H54 (cell line): ENCODE measurements around the gene PPY.
A peak's percentile ranks its signal among the peaks of the same experiment; 100 is the strongest.

Experiments
- DNase-seq: peaks from one replicate; pipeline ENCODE4 v3.0.0; 2011; ENCODE audit warnings: low spot score, mixed read lengths; ENCODE audit not compliant: insufficient read length
- FAIRE-seq: peaks from 3 replicates; lab custom pipeline; 2011; peaks lifted over from hg19 to GRCh38; lab: Jason Lieb, UNC
- POLR2A ChIP-seq: IDR thresholded peaks from 2 replicates; pipeline ENCODE4 v1.6.1; 2011; ENCODE audit warnings: low read depth, mild to moderate bottlenecking, low read length

Gene PPY

DNA sequence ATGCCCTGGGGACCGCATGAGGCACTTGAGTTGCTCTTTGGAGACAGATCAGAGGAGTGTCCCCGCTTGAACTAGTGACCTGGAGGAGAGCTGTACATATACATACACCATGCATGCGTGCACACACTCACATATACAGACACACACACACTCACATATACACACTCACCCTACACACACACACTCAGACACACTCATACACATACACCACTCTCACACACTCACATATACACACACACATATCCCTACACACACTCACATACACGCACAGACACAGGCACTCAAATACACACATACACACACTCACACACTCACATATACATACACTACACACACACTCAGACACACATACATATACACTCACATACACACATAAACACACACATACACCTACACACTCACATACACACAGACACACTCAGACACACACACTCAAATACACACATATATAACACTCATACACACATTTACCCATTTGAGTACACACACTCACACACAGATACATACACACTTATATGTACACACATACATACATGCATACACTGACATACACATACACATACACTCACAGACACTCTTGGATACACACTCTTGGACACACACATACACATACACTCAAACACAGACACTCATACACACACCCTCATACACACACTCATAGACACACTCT lies 29.5 kb downstream of the PPY start:
- no peak for TF ChIP-seq POLR2A
- DNase-seq (no peak), FAIRE-seq (no peak)

DNA sequence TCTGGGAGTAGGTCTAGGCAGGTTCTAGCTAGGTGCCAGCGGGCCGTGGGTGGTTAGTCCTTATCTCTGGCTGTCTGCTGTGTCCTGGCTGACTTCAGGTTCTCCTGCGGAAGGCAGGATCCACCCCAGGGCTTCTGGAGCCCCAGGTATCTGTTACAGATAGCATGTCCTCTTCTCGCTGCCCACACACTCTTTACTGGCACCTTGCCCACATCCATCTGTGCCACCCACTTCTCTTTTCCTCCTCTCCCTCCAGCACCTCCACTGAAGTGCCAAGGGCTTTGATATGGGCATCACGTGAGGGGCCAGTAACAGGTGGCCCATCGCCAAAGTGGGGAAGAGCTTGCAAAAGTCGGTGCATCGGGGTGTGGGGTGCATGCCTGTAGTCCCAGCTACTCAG lies 30.4 kb downstream of the PPY start:
- DNase-seq = no peak
- FAIRE-seq = no peak
- no peak for TF ChIP-seq POLR2A

DNA sequence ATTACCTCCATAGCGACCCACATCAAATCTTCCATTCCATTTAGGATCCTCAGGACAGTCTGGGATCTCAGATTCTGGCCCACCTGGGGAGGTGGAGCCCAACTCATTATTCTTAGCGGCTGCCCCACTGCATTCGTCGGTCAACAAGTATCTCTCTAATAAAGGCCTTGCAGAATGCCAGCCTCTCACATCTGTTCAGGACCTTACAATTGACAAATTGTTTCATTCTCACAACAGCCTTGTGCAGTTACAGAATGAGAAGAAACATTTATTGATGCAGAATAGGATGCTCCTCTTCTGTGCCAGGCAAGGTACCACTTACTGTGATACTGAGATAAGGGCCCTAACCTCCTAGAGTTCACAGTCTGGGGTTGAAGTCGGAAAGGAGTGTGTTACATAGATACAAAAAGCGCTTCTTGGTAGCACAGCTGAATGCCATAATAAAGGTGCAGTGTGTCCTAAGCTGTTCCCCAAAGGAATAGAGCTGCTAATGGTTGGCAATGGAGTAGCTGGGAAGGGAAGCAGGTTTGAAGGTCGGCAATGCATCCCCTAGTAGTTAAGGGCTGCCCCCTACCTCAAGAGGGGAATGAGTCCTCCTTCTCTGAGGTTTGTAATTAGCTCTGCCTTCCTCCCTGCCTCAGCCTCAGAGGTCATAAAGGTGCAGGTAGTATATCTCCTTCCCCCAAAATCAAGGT lies 32.6 kb downstream of the PPY start:
- no peak for FAIRE-seq
- no peak for TF ChIP-seq POLR2A
- DNase-seq = no peak

DNA sequence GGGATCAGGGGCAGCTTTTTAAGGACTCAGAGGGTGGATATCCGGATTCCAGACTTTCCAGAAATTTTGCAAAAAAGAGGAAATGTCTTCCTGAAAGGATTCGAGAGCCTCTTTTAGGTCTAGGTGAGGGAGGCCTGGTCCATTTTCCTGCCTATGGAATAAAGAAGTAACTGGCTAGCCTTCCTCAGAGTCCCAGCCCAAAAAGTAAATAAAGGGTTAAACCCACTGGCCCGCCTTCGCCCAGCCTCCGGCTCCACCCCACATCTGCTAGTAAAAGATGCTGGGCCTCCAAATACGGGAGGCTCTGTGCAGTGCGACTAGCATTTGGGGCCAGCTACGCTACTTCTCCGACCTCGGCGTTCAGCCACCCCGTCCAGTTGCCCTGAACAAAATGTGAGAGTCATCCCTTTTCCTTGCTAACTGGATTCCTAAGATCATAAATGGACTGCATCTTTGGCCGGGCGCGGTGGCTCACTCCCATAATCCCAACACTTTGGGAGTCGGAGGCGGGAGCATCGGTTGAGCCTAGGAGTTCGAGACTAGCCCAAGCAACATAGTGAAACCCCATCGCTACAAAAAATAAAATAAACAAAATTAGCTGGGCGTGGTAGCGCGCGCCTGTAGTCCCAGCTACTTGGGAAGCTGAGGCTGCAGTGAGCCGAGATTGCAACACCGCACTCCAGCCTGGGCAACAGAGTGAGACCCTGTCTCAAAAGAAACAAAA lies 34.1 kb downstream of the PPY start:
- peak; percentile 71 for DNase-seq
- FAIRE-seq = no peak
- TF ChIP-seq POLR2A = no peak

DNA sequence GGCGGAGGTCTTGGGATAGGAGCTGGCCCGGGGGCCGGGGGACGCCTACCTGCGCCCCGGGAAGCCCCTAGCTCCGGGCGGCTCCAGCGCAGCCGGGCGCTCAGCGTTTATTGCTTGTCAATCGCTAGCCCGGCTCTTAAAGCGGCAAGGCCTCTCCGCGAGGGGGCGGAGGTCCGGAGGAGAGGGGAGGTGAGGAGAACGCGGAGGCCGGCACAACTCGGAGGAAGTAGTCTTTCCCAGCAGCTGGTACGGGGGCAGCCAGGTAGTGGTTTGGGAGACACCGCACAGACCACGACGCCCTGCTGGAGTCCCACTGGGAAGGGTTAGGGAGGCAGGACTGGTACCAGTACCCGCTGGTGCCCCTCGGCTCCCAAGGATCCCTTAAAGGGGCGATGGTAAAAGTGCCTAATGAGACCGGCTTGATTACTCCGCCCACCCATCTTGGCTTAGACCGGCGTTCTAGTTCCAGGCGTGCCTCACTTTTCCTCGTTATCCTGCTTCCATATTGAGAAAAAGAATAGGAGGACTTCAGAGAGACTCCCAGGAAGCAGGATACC lies 34.8 kb downstream of the PPY start, which contains the start of gene MPP2:
MPP2 (minus strand) TSS at position 112 of the 557 bp plus-strand sequence. CDS start 3,076 bp downstream, outside the sequence.
- no peak for TF ChIP-seq POLR2A
- FAIRE-seq (no peak), DNase-seq (peak; percentile 65)

DNA sequence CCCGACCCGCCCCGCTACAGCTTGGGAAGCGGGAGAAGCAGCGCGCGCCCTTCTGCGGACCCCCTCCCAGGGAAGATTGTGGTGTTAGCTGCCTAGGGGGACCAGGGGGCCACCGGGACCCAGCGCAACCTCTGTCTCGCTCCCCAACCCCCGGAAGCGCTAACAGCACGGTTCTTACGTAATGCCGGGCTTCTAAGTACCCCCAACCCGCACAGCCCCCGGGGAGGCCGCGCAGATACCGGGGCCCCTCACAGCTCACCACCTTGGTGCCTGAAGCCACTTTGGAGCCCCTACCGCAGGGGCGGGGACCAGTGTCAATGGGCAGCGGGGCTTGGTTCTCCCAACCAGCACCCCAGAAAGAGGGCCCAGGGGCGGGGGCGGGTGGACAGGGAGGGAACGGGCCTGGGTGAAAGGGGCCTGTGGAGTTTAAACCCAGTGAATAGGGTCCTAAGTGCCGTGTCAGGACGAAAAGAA lies 35.3 kb downstream of the PPY start:
- FAIRE-seq (no peak), DNase-seq (no peak)
- TF ChIP-seq POLR2A = no peak

DNA sequence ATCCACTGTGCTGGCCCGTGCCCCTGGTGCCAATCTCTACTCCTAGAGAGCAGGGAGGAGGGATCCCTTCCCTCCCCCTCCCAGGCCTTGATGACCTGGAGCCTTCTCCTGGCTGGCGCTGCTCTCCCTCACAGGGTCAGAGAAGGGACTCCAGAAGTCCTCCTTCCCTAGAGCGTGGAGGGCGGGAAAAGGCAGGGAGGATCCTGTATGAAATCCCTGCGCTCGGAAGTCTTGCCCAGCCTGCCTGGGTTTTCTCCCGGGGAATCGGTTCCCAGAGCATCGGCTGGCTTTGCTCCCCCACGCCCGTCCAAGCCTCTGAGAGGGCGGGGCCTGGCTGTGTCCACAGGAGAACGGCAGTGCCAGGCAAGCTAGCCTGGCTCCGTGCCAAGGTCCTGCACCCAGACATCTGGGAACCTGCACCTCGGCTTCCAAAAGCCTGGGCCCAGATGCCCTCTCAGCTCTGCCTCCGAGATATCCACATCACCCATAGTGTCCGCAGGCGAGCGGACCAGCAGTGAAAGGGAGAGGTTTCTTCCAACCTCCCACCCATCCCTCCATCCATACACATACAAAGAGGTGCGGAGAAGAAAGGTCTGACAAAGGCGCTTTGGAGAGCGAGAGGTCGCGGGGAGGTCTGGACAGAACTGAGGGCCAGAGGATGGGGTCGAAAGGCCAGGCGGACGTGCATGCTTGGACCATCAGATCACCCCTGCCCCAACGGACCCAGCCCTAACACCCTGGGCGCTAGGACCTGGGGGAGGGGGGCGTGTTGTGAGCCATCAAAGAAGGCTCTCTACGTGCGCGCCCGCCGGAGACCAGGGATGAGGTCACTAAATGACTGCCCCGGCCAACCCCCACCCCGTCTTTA lies 36.1 kb downstream of the PPY start:
- FAIRE-seq (no peak), DNase-seq (peak; percentile 47)
- no peak for TF ChIP-seq POLR2A

DNA sequence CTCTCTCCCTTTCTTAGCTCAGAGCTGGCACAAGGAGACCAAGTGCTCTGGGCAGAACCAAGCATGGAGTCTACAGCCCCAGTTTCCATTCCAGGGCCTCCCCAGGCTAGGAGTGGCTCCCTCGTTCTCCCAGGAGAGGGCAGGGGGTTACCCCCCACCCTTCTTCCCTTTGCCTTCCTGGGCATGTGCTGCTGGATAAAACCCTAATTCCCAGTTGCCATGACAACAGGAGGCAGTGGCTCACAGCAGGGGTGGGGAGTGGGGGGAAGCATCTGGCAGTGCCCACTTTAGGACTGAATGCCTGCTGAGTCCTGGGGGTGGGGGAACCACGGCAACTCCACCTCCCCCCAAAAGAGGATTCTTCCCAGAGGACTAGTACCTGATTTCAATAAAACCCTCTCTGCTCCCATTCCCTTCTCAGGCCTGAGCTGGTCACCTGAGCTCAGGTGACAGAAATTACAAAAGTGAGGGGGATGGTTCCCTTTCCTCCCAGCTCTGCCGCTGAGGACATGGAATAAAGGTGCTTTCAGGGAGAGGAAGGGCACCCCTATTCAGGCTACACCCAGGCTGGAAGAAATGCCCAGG lies 36.8 kb downstream of the PPY start:
- FAIRE-seq (no peak), DNase-seq (no peak)
- TF ChIP-seq POLR2A = no peak

DNA sequence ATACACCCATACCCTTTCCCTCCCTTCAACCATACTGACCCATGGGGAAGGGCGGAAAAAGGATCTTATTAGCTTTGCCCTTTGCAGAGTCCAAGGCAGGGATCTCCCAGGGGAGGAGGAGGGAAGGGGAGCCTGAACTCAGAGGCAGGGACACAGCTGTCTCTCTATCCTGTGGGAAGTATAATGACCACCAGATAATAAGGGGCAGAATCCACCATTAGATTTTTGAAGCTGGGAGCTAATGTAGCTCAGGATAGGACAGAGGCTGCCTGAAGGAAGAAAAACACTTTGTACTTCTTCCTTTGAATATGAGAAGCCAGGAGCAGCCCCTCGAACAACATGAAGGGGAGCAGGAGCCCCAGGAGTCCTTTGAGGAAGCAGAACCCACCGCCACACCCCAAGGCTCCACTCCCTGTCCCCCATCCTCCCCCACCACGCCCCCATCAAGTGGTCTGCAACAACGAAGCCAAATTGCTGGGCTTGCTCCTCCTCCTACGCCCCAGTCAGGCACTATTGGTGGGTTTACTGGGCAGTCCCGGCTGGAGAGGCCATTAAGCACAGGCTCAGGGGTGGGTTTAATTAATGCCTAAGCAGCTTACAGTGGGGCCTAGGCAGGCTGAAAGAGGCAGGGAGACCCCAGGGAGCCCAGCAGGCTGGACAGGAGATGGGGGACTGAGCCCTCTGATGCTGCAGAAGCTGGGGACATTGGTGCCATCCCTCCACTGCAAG lies 40.3 kb downstream of the PPY start:
- TF ChIP-seq POLR2A = no peak
- DNase-seq (no peak), FAIRE-seq (no peak)

DNA sequence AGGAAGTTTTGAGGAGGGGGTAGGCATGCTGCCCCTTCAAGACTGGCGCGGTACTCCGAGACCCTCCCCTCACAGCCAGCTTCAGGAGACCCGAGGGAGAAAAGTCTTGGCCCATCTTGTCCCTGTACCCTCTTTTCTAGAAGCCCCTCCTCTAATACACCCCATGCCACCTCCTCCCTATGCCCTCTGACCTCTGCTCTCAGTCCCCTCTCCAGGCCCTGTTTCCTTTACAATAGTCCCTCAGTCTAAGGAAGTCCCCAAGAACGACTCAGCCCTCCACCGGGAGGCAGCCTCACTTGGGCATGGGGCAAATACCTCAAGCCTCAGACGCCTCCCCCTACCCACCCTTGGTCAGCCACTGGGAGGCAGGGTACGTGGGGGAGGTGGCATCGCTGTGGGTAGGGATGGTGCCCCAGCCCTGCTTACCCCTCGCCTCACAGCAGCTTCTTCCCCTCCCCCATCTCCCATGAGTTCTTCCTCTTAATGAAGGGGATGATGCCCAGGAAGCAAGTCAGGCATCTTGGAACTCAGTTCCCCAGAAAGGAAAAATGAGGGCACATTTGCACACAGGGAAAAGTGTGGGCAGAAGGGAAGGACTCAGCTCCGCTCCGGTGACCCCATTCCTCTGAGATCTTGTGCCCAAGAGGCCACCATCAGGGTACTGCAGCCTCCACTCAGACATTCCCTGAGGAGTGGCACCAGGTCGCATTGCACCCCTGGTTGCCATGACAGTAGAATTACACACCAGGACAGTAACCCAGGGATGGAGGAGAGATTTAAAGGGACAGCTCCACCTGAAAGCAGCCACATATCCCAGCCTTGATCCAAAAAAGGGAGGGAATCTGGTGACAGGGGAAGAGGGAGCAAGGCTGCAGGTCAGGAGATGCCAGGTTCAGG lies 41.2 kb downstream of the PPY start:
- FAIRE-seq = no peak
- DNase-seq = peak; percentile 47
- no peak for TF ChIP-seq POLR2A

DNA sequence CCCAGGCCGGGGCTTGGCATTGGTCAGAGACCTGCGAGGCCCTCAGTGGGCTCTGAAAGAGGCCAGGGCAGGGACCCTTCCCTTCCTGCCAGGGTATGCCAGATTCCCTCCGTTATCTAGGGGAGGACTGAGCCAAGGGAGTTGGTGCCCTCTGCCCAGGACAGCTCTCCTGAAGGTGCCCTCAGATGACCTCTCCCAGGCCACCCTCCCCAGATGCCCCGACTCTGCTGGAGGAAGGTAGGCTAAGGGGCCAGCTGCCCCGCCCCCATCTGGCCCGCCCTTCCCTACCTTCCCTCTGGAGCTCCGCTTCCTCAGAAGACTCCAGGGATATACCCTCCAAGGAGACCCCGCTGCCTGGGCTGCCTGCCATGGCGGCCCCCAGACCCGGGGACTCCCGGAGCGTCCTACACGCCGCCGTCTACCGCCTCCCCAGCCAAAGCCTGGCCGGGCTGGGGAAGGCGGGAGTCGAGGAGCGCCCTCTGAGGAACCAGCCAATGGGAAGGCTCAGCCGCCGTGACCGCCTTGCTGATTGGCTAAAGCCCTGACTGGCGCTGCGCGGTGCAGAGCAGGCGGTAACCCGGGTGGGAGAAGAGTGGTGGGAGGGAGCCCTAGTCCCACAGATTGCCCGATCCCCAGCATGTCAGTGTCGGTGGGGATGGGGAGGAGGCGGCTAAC lies 42.0 kb downstream of the PPY start:
- FAIRE-seq = no peak
- TF ChIP-seq POLR2A = no peak; the same call in 1 of the 2 replicates
- peak; percentile 97 for DNase-seq
